Smooth muscle cell (in vitro differentiated cells): ENCODE results near the gene BMP7. TPM values are rescaled to one million over a fixed set of nuclear protein-coding genes. Genes with fewer than 3 reads are reported as not detected.
"Not testable (repeated sequence)": the region's sequence is repeated elsewhere in the genome, so short reads cannot be mapped to it uniquely, and the experiment has no call there.

Experiments used
- DNase-seq: peaks from one replicate; lab custom pipeline; 2025; ENCODE audit not compliant: unreplicated experiment; lab: John Stamatoyannopoulos, UW
- H2AFZ ChIP-seq: fragments of 200-600 bp; sonication (generic); 2 replicates; pipeline ENCODE4 v1.6.0; 2016; ENCODE audit warnings: antibody characterized with exemption, low read depth, mild to moderate bottlenecking
- H3F3A ChIP-seq: fragments of 200-600 bp; sonication (generic); 2 replicates; pipeline ENCODE4 v1.6.0; 2017; ENCODE audit warnings: antibody characterized with exemption, low read depth
- H3K27ac ChIP-seq: fragments of 200-600 bp; sonication (generic); 2 replicates; pipeline ENCODE4 v1.5.1; 2016; ENCODE audit warnings: low read depth, mild to moderate bottlenecking
- H3K27me3 ChIP-seq: fragments of 200-600 bp; sonication (generic); 2 replicates; pipeline ENCODE4 v1.6.1; 2016; ENCODE audit warnings: low read depth, mild to moderate bottlenecking
- H3K36me3 ChIP-seq: fragments of 200-600 bp; sonication (generic); 2 replicates; pipeline ENCODE4 v1.5.1; 2016; ENCODE audit warnings: low read depth
- H3K4me1 ChIP-seq: fragments of 200-600 bp; sonication (generic); 2 replicates; pipeline ENCODE4 v1.5.1; 2016; ENCODE audit warnings: low read depth
- H3K4me2 ChIP-seq: fragments of 200-600 bp; sonication (generic); 2 replicates; pipeline ENCODE4 v1.6.0; 2016; ENCODE audit warnings: mild to moderate bottlenecking
- H3K4me3 ChIP-seq: fragments of 200-600 bp; sonication (generic); 2 replicates; pipeline ENCODE4 v1.5.1; 2016; ENCODE audit warnings: mild to moderate bottlenecking
- H3K79me2 ChIP-seq: fragments of 200-600 bp; sonication (generic); 2 replicates; pipeline ENCODE4 v1.6.0; 2016; ENCODE audit warnings: low read depth, mild to moderate bottlenecking
- H3K9ac ChIP-seq: fragments of 200-600 bp; sonication (generic); 2 replicates; pipeline ENCODE4 v1.6.0; 2016; ENCODE audit warnings: low read depth
- H3K9me3 ChIP-seq: fragments of 200-600 bp; sonication (generic); replicated peaks from 2 replicates; pipeline ENCODE4 v1.5.1; 2016; ENCODE audit warnings: low read depth
- H4K20me1 ChIP-seq: fragments of 200-600 bp; sonication (generic); 2 replicates; pipeline ENCODE4 v1.6.0; 2016; ENCODE audit warnings: low read depth
- WGBS: methylation state at CpG from one replicate; pipeline ENCODE4 v1.1.7; 2016; ENCODE audit warnings: low lambda C conversion rate; 5-methylcytosine and 5-hydroxymethylcytosine counted together
- polyA plus RNA-seq: library from polyadenylated mRNA; unstranded; fragments of >200 nt; fragmentation: Nextera tagmentation; extraction: Ambion mirVana; gene quantifications from 2 replicates; pipeline ENCODE4 v1.2.1, GENCODE V29; 2016
- total RNA-seq: library from RNA; depleted of rRNA; stranded (reverse); fragments of >200 nt; gene quantifications from 2 replicates; pipeline ENCODE4 v1.2.3, GENCODE V29; 2014
- TF ChIP-seq, protein P1 (sequence below): fragments of 200-600 bp; sonication (generic); IDR thresholded peaks from 2 replicates; pipeline ENCODE4 v1.5.1; 2017; ENCODE audit warnings: borderline replicate concordance, mild to moderate bottlenecking, antibody characterized with exemption; ENCODE audit not compliant: insufficient read depth, poor library complexity, severe bottlenecking

The BMP7 gene
- total and polyA plus RNA-seq, 2 experiments from 2014 or later, result 18.1 to 28.3 TPM

DNA sequence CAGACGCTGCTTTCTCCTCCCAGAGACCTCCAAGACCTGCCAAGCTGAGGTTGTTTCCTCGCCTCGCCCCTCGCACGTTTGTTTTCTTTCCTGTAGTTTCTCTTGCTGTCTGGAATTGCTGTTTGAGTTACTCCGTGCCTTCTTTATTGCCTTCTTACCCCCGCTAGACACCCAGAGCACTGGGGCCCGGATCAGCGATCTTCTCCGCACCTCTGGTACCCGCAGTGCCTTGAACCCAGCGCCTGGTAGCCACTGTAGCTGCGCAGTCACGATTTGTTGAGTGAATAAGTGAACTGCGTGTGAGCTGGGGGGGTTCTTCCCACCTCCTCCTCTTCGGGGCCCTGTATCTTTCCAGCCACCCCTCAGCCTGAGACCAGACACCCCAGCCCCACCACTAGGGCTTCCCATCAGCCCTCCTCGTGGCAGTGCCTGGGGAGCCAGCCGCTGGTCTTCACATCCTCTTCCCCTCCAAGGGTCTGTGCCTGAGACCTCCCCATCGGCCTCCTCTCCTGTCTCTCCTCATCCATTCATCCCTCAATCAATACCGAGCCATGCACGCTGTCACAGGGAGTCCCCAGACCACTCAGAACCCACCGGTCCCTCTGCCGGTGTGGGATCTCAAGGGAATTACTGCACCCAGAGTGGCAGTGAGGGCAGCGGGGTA, 849 bp upstream of the BMP7 start:
- Histone ChIP-seq H3K4me1 (peaks cover 28% of the 10 kb centered on the region), H2AFZ (peak overlapping the region; percentile 92), H3K9ac (no peak overlapping the region), H3K79me2 (peaks cover 11% of the 10 kb centered on the region), H3K27ac (no peak overlapping the region), H3K9me3 (no peaks in the 10 kb centered on the region), H3K27me3 (no peaks in the 10 kb centered on the region), H3F3A (peaks cover 3% of the 10 kb centered on the region), H3K36me3 (no peaks in the 10 kb centered on the region), H3K4me2 (peak overlapping the region; percentile 96), H3K4me3 (peak overlapping the region; percentile 64), H4K20me1 (no peaks in the 10 kb centered on the region)
- TF ChIP-seq, protein P1, sequence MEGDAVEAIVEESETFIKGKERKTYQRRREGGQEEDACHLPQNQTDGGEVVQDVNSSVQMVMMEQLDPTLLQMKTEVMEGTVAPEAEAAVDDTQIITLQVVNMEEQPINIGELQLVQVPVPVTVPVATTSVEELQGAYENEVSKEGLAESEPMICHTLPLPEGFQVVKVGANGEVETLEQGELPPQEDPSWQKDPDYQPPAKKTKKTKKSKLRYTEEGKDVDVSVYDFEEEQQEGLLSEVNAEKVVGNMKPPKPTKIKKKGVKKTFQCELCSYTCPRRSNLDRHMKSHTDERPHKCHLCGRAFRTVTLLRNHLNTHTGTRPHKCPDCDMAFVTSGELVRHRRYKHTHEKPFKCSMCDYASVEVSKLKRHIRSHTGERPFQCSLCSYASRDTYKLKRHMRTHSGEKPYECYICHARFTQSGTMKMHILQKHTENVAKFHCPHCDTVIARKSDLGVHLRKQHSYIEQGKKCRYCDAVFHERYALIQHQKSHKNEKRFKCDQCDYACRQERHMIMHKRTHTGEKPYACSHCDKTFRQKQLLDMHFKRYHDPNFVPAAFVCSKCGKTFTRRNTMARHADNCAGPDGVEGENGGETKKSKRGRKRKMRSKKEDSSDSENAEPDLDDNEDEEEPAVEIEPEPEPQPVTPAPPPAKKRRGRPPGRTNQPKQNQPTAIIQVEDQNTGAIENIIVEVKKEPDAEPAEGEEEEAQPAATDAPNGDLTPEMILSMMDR, result no peak
- WGBS, result 43% methylated on average over 24 of the region's 24 CpGs
- no peak for DNase-seq

DNA sequence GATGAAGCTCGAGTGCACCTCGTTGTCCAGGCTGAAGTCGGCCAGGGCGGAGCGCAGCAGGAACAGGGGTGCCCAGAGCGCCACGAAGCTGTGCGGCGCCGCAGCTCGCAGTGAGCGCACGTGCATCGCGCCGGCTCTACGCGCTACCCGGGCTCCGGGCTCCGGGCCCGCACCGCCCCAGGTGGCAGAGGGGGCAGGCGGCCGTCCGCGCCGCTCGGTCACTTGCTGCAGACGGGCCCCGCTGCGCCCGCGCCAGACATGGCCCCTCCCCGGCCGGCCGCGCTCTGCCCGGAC, 497 bp downstream of the BMP7 start:
- Histone ChIP-seq H3F3A (peaks cover 3% of the 10 kb centered on the region), H3K4me1 (peaks cover 41% of the 10 kb centered on the region), H3K9me3 (no peaks in the 10 kb centered on the region), H3K79me2 (peaks cover 15% of the 10 kb centered on the region), H3K4me2 (peak overlapping the region; percentile 96), H3K36me3 (no peaks in the 10 kb centered on the region), H4K20me1 (no peaks in the 10 kb centered on the region), H3K9ac (no peak overlapping the region), H3K4me3 (peak overlapping the region; percentile 64), H3K27me3 (no peaks in the 10 kb centered on the region), H3K27ac (no peak overlapping the region), H2AFZ (peak overlapping the region; percentile 85)
- DNase-seq, result no peak
- WGBS, result 2% methylated on average over 8 of the region's 39 CpGs
- TF ChIP-seq, protein P1, result no peak

DNA sequence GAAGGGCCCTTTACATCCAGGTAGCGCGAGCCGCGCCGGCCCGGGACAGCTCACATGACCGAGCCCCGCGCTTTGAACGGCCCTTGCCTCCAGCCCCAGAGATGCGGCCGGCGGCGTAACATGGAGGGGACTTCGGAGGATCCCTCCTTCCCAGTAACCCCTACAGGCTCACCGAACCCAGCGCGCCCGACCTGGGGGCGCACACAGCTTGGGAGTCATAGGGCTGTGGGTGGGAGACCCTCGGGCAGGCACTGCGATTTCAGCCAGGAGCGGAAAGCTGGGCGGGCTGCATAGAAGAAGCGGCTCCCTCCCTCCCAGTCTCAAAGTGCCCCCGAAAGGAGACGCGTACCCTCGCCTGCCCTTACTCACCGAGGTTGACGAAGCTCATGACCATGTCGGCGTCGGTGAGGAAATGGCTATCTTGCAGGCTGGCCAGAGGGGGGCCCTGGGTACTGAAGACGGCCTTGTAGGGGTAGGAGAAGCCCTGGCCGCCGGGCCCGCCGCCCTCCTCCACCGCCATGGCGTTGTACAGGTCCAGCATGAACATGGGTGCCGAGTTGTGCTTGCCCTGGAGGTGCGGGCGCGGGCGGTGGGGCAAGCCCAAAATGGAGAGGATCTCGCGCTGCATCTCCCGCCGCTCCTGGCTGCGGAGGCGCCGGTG, 975 bp downstream of the BMP7 start:
- Histone ChIP-seq H3K4me1 (peaks cover 46% of the 10 kb centered on the region), H4K20me1 (no peaks in the 10 kb centered on the region), H3K36me3 (no peaks in the 10 kb centered on the region), H2AFZ (peak overlapping the region; percentile 85), H3F3A (peaks cover 3% of the 10 kb centered on the region), H3K9me3 (no peaks in the 10 kb centered on the region), H3K4me3 (peak overlapping the region; percentile 64), H3K27ac (no peak overlapping the region), H3K4me2 (peak overlapping the region; percentile 96), H3K79me2 (peaks cover 20% of the 10 kb centered on the region), H3K9ac (peak overlapping the region; percentile 36), H3K27me3 (no peaks in the 10 kb centered on the region)
- TF ChIP-seq, protein P1, result no peak
- DNase-seq, result no peak
- WGBS, result under 1% methylated on average over 49 of the region's 53 CpGs

DNA sequence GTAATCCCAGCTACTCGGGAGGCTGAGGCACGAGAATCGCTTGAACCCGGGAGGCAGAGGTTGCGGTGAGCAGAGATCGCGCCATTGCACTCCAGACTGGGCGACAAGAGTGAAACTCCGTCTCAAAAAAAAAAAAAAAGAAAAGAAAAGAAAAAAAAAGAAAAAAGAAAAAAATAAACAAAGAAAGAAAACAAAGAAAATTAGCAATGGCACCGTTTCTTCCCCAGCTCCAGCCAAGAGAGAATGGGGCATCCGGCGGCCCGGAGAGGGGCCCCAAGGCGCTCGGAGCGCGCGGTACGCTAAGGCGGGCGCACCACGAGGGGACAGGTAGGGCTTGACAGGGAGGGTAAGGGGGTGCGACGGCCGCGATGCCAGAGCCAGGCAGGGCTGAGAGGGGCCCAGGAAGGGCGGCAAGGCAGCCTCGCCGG, 1.5 kb downstream of the BMP7 start:
- H3K27ac ChIP-seq, H3F3A ChIP-seq, H3K36me3 ChIP-seq, H3K27me3 ChIP-seq, H3K9me3 ChIP-seq, H4K20me1 ChIP-seq, DNase-seq: not testable (repeated sequence)
- WGBS, result under 1% methylated on average over 27 of the region's 29 CpGs
- Histone ChIP-seq H2AFZ (peak overlapping the region; percentile 85), H3K79me2 (peaks cover 20% of the 10 kb centered on the region), H3K4me1 (peaks cover 51% of the 10 kb centered on the region), H3K4me2 (peak overlapping the region; percentile 96), H3K9ac (peak overlapping the region; percentile 36), H3K4me3 (peak overlapping the region; percentile 64)
